ENCODE results near the gene DHH. TPM values are rescaled to one million over a fixed set of nuclear protein-coding genes. Genes with fewer than 3 reads are reported as not detected.

Gene DHH
- total and polyA plus RNA-seq, 10 of the 15 experiments (the other 5 are each of a cell fraction or from before 2014, with no cell fraction given) = 0.01 TPM; not detected in 9

- TF ChIP-seq, protein P1, sequence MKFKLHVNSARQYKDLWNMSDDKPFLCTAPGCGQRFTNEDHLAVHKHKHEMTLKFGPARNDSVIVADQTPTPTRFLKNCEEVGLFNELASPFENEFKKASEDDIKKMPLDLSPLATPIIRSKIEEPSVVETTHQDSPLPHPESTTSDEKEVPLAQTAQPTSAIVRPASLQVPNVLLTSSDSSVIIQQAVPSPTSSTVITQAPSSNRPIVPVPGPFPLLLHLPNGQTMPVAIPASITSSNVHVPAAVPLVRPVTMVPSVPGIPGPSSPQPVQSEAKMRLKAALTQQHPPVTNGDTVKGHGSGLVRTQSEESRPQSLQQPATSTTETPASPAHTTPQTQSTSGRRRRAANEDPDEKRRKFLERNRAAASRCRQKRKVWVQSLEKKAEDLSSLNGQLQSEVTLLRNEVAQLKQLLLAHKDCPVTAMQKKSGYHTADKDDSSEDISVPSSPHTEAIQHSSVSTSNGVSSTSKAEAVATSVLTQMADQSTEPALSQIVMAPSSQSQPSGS (IDR thresholded peaks at IDR 0.05; ENCODE audit: low read length) = no peak
- TF ChIP-seq JUND (IDR thresholded peaks at IDR 0.05; ENCODE audit: low read depth, low read length) (no peak), CEBPB (IDR thresholded peaks at IDR 0.05; ENCODE audit: borderline replicate concordance in 1 of 2, low read depth in 2 of 2, low read length in 2 of 2) (no peak), POU2F2 (IDR thresholded peaks at IDR 0.05; ENCODE audit: borderline replicate concordance, low read depth, low read length) (no peak; the same call in 2 of the 3 replicates), IKZF1 (conservative IDR thresholded peaks at IDR 0.05) (peak; percentile 29; the same call in 1 of the 2 replicates), CBX3 (IDR thresholded peaks at IDR 0.05; ENCODE audit: borderline replicate concordance, low read depth) (no peak), ZNF207 (IDR thresholded peaks at IDR 0.05; ENCODE audit: borderline replicate concordance) (no peak; the same call in 1 of the 2 replicates), PRDM15 (CRISPR knock-in tag; IDR thresholded peaks at IDR 0.05) (no peak), MTA3 (IDR thresholded peaks at IDR 0.05; ENCODE audit: borderline replicate concordance, low read length) (no peak), ZNF24 (IDR thresholded peaks at IDR 0.05) (no peak), ZNF384 (IDR thresholded peaks at IDR 0.05; ENCODE audit: borderline replicate concordance, low read depth, low read length) (no peak), RBBP5 (conservative IDR thresholded peaks at IDR 0.05) (no peak), WRNIP1 (IDR thresholded peaks at IDR 0.05; ENCODE audit: borderline replicate concordance, low read depth, low read length) (no peak), RFX5 (IDR thresholded peaks at IDR 0.05; ENCODE audit: low read depth, low read length) (no peak), SMAD1 (IDR thresholded peaks at IDR 0.05; ENCODE audit: low read depth, partially characterized antibody) (no peak), ZNF217 (IDR thresholded peaks at IDR 0.05) (no peak), RUNX3 (IDR thresholded peaks at IDR 0.05; ENCODE audit: low read length) (no peak), PBX3 (IDR thresholded peaks at IDR 0.05; ENCODE audit: insufficient replicate concordance, low read depth, low read length) (peak; percentile 96), POLR2AphosphoS2 (IDR thresholded peaks at IDR 0.05; ENCODE audit: low read depth, low read length) (0 out of 2 replicates have a peak, but pooled peaks have one; percentile 34)
- TF ChIP-seq, protein P2, sequence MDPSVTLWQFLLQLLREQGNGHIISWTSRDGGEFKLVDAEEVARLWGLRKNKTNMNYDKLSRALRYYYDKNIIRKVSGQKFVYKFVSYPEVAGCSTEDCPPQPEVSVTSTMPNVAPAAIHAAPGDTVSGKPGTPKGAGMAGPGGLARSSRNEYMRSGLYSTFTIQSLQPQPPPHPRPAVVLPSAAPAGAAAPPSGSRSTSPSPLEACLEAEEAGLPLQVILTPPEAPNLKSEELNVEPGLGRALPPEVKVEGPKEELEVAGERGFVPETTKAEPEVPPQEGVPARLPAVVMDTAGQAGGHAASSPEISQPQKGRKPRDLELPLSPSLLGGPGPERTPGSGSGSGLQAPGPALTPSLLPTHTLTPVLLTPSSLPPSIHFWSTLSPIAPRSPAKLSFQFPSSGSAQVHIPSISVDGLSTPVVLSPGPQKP (IDR thresholded peaks at IDR 0.05; ENCODE audit: low read depth, low read length) = peak; percentile 30; the same call in 1 of the 2 replicates
Measured at GRCh38 chr12:49110464-49111155, 16.0 kb upstream of the DHH start, which contains the start of gene LMBR1L (continued).
